ENCODE data around the gene CATSPERE.

Gene CATSPERE

GRCh38 chr1:244444854-244445253 lies 16.2 kb upstream of the CATSPERE start:
- no peaks in the 10 kb centered on the region for H3F3A ChIP-seq (ENCODE audit: insufficient read depth, low read length)

GRCh38 chr1:244445320-244446181 lies 15.5 kb upstream of the CATSPERE start:
- H3K27ac ChIP-seq (ENCODE audit: low read depth, low read length, poor library complexity, severe bottlenecking): no peak overlapping the region
- H4K20me1 ChIP-seq (ENCODE audit: insufficient read depth, low read length): no peaks in the 10 kb centered on the region
- no peak overlapping the region for H3K4me3 ChIP-seq (ENCODE audit: low read depth, low read length, poor library complexity, severe bottlenecking)
- H3K27me3 ChIP-seq (ENCODE audit: insufficient read depth, low read length): no peaks in the 10 kb centered on the region
- no peaks in the 10 kb centered on the region for H3K9me2 ChIP-seq (ENCODE audit: low read depth, low read length)
- no peak overlapping the region for H2AFZ ChIP-seq (ENCODE audit: low read length)
- TF ChIP-seq, protein P1, sequence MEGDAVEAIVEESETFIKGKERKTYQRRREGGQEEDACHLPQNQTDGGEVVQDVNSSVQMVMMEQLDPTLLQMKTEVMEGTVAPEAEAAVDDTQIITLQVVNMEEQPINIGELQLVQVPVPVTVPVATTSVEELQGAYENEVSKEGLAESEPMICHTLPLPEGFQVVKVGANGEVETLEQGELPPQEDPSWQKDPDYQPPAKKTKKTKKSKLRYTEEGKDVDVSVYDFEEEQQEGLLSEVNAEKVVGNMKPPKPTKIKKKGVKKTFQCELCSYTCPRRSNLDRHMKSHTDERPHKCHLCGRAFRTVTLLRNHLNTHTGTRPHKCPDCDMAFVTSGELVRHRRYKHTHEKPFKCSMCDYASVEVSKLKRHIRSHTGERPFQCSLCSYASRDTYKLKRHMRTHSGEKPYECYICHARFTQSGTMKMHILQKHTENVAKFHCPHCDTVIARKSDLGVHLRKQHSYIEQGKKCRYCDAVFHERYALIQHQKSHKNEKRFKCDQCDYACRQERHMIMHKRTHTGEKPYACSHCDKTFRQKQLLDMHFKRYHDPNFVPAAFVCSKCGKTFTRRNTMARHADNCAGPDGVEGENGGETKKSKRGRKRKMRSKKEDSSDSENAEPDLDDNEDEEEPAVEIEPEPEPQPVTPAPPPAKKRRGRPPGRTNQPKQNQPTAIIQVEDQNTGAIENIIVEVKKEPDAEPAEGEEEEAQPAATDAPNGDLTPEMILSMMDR (IDR thresholded peaks at IDR 0.05; ENCODE audit: low read length): no peak
- TF ChIP-seq EZH2 (IDR thresholded peaks at IDR 0.05; ENCODE audit: borderline replicate concordance, low read length): no peak
- no peaks in the 10 kb centered on the region for H3K9me3 ChIP-seq (ENCODE audit: low read length)
- no peak overlapping the region for H3K4me2 ChIP-seq (ENCODE audit: low read length)
- H3K36me3 ChIP-seq (ENCODE audit: insufficient read depth, low read length): peaks cover 67% of the 10 kb centered on the region
- no peaks in the 10 kb centered on the region for H3F3A ChIP-seq (ENCODE audit: insufficient read depth, low read length)
- H3K4me1 ChIP-seq (ENCODE audit: insufficient read depth, low read length, severe bottlenecking): peaks cover 34% of the 10 kb centered on the region
- no peak overlapping the region for H3K9ac ChIP-seq (ENCODE audit: low read length)
- H3K79me2 ChIP-seq (ENCODE audit: insufficient read depth, low read length): peaks cover 94% of the 10 kb centered on the region

More at GRCh38 chr1:244444854-244445253, 16.2 kb upstream of the CATSPERE start:
- peaks cover 62% of the 10 kb centered on the region for H3K36me3 ChIP-seq (ENCODE audit: insufficient read depth, low read length)
- H3K27me3 ChIP-seq (ENCODE audit: insufficient read depth, low read length): no peaks in the 10 kb centered on the region
- TF ChIP-seq, protein P1 (IDR thresholded peaks at IDR 0.05; ENCODE audit: low read length): no peak
- no peak for TF ChIP-seq EZH2 (IDR thresholded peaks at IDR 0.05; ENCODE audit: borderline replicate concordance, low read length)
- H3K79me2 ChIP-seq (ENCODE audit: insufficient read depth, low read length): peaks cover 94% of the 10 kb centered on the region
- H3K9me3 ChIP-seq (ENCODE audit: low read length): no peaks in the 10 kb centered on the region
- H4K20me1 ChIP-seq (ENCODE audit: insufficient read depth, low read length): no peaks in the 10 kb centered on the region
- no peaks in the 10 kb centered on the region for H3K9me2 ChIP-seq (ENCODE audit: low read depth, low read length)
- H3K4me3 ChIP-seq (ENCODE audit: low read depth, low read length, poor library complexity, severe bottlenecking): no peak overlapping the region
- peaks cover 27% of the 10 kb centered on the region for H3K4me1 ChIP-seq (ENCODE audit: insufficient read depth, low read length, severe bottlenecking)
- no peak overlapping the region for H3K27ac ChIP-seq (ENCODE audit: low read depth, low read length, poor library complexity, severe bottlenecking)
- H2AFZ ChIP-seq (ENCODE audit: low read length): no peak overlapping the region
- H3K9ac ChIP-seq (ENCODE audit: low read length): no peak overlapping the region
- H3K4me2 ChIP-seq (ENCODE audit: low read length): no peak overlapping the region

DNA sequence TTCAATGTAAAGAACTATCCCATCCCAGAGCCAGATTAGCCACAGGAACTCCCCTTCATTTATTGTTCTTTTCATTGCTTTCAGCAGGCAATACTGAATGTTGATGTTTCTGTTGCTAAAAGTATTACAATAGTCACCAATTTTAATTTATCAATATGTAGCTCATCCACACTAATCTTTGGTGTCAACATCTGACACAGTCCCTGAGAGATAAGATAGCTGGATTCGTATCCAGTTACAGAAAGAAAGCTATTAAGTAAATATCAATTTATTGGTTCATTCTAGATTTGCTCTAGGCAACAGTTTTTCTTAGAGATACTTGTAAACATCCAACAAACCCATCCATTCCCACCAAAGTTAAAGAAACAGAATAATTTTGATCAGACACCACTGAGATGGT lies 14.0 kb upstream of the CATSPERE start:
- no peaks in the 10 kb centered on the region for H3F3A ChIP-seq (ENCODE audit: insufficient read depth, low read length)
- no peak overlapping the region for H2AFZ ChIP-seq (ENCODE audit: low read length)
- no peak overlapping the region for H3K27ac ChIP-seq (ENCODE audit: low read depth, low read length, poor library complexity, severe bottlenecking)
- no peak overlapping the region for H3K4me3 ChIP-seq (ENCODE audit: low read depth, low read length, poor library complexity, severe bottlenecking)
- no peaks in the 10 kb centered on the region for H3K9me2 ChIP-seq (ENCODE audit: low read depth, low read length)
- peaks cover 37% of the 10 kb centered on the region for H3K4me1 ChIP-seq (ENCODE audit: insufficient read depth, low read length, severe bottlenecking)
- TF ChIP-seq EZH2 (IDR thresholded peaks at IDR 0.05; ENCODE audit: borderline replicate concordance, low read length): no peak
- TF ChIP-seq, protein P1 (IDR thresholded peaks at IDR 0.05; ENCODE audit: low read length): no peak
- H3K4me2 ChIP-seq (ENCODE audit: low read length): no peak overlapping the region
- peaks cover 67% of the 10 kb centered on the region for H3K36me3 ChIP-seq (ENCODE audit: insufficient read depth, low read length)
- H3K27me3 ChIP-seq (ENCODE audit: insufficient read depth, low read length): no peaks in the 10 kb centered on the region
- peaks cover 92% of the 10 kb centered on the region for H3K79me2 ChIP-seq (ENCODE audit: insufficient read depth, low read length)
- no peaks in the 10 kb centered on the region for H4K20me1 ChIP-seq (ENCODE audit: insufficient read depth, low read length)
- H3K9ac ChIP-seq (ENCODE audit: low read length): no peak overlapping the region
- H3K9me3 ChIP-seq (ENCODE audit: low read length): no peaks in the 10 kb centered on the region

Data from OCI-LY1 (cell line).